GM04503 (cell line): ENCODE results near the gene CFAP70.
"Not testable (repeated sequence)": the region's sequence is repeated elsewhere in the genome, so short reads cannot be mapped to it uniquely, and the experiment has no call there.

Experiments
- DNase-seq: peaks from one replicate; pipeline ENCODE4 v3.0.0-alpha.2; 2012; ENCODE audit warnings: low read depth

CFAP70 gene

GRCh38 chr10:73339436-73339835 lies 19.2 kb downstream of the CFAP70 start:
- DNase-seq, result no peak

- no peak for DNase-seq
Observed at GRCh38 chr10:73338801-73339368, 19.8 kb downstream of the CFAP70 start.

GRCh38 chr10:73333202-73333601 lies 25.5 kb downstream of the CFAP70 start:
- no peak for DNase-seq

- DNase-seq, result no peak
Observed at GRCh38 chr10:73332379-73332778, 26.3 kb downstream of the CFAP70 start.

GRCh38 chr10:73328523-73328922 lies 30.1 kb downstream of the CFAP70 start:
- not testable (repeated sequence) for DNase-seq

- not testable (repeated sequence) for DNase-seq
Observed at GRCh38 chr10:73325290-73325689, 33.4 kb downstream of the CFAP70 start.

- DNase-seq, result not testable (repeated sequence)
Observed at GRCh38 chr10:73323582-73323981, 35.1 kb downstream of the CFAP70 start.

- no peak for DNase-seq
Observed at GRCh38 chr10:73310475-73310874, 48.2 kb downstream of the CFAP70 start.

- no peak for DNase-seq
Observed at GRCh38 chr10:73307203-73307800, 51.4 kb downstream of the CFAP70 start.

- DNase-seq, result no peak
Observed at GRCh38 chr10:73306171-73306708, 52.4 kb downstream of the CFAP70 start.

GRCh38 chr10:73296946-73297345 lies 61.7 kb downstream of the CFAP70 start:
- DNase-seq, result no peak

- DNase-seq, result no peak
Observed at GRCh38 chr10:73293461-73293860, 65.2 kb downstream of the CFAP70 start.

GRCh38 chr10:73289958-73290357 lies 68.7 kb downstream of the CFAP70 start:
- DNase-seq, result no peak

GRCh38 chr10:73287441-73287840 lies 71.2 kb downstream of the CFAP70 start:
- DNase-seq, result no peak

- DNase-seq, result no peak
Observed at GRCh38 chr10:73281097-73281496, 77.6 kb downstream of the CFAP70 start.

- no peak for DNase-seq
Observed at GRCh38 chr10:73264423-73264822, 94.2 kb downstream of the CFAP70 start.

- DNase-seq, result no peak
Observed at GRCh38 chr10:73263693-73264347, 94.8 kb downstream of the CFAP70 start.

- no peak for DNase-seq
Observed at GRCh38 chr10:73262880-73263555, 95.6 kb downstream of the CFAP70 start.

- DNase-seq, result no peak
Observed at GRCh38 chr10:73262105-73262730, 96.4 kb downstream of the CFAP70 start.

- DNase-seq, result no peak
Observed at GRCh38 chr10:73261362-73261995, 97.2 kb downstream of the CFAP70 start.

GRCh38 chr10:73258612-73259011 lies 100.1 kb downstream of the CFAP70 start:
- DNase-seq, result not testable (repeated sequence)

GRCh38 chr10:73253225-73253555 lies 105.5 kb downstream of the CFAP70 start:
- no peak for DNase-seq
